Measurements from ENCODE around the gene POLR1A. TPM values are rescaled to one million over a fixed set of nuclear protein-coding genes. Genes with fewer than 3 reads are reported as not detected.
"Not testable (repeated sequence)": the region's sequence is repeated elsewhere in the genome, so short reads cannot be mapped to it uniquely, and the experiment has no call there.

POLR1A gene
- total and polyA plus RNA-seq, 7 donors, result 6.1 to 41.6 (median 27.0) TPM

DNA sequence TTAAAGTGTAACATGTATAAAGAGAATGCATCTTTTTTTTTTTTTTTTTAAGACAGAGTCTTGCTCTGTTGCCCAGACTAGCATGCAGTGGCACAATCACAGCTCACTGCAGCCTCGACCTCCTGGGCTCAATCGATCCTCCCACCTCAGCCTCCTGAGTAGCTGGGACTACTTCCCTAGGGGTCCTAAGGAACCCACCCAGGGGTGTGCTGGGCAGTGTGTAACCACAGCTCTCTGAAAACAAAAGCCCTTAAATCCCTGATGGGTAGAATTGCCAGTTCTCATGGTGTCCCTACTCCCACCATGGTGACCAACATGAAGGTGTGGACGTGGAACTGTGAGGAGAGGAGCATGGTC lies 111.3 kb downstream of the POLR1A start:
- intact Hi-C loops (cut with DNase I), result no loop called here
- peaks cover 51% of the 10 kb centered on the region for H3K4me1 ChIP-seq
- WGBS, 3 donors, result 89 to 94% (median 91%) methylated on average over 3 of the region's 3 CpGs
- H3K27ac ChIP-seq, result peak overlapping the region; percentile 75
- no peak for TF ChIP-seq CTCF (IDR thresholded peaks at IDR 0.05)
- no peaks in the 10 kb centered on the region for H3K27me3 ChIP-seq (ENCODE audit: insufficient read depth in 3 of 3, low read length in 2 of 3)
- H3K9me3 ChIP-seq, result no peaks in the 10 kb centered on the region
- ATAC-seq, result no peak
- peak overlapping the region; percentile 22 for H3K4me3 ChIP-seq
- H3K36me3 ChIP-seq (ENCODE audit: insufficient read depth in 1 of 2, low read depth in 1 of 2), result no peaks in the 10 kb centered on the region
- no peak for DNase-seq

DNA sequence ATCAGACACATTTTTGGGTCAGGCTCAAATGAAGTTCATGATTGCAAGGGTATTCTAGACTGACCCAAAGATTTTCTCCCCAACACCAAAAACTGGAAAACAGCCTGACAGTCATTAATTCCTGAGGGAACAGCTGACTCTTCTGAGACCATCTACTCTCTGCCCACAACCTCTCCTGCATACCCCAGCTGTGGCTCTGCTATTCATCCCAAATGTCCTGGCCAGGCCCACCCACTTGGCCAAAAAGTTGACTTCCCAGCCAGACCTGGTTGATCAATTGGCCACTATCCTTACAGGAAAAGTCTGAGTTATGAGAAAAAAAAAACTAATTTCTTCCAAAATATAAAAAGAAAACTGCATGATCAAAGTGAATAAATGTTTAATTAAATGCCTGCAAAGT lies 113.1 kb downstream of the POLR1A start:
- Histone ChIP-seq H3K27ac (no peak overlapping the region), H3K36me3 (ENCODE audit: insufficient read depth in 1 of 2, low read depth in 1 of 2) (no peaks in the 10 kb centered on the region), H3K9me3 (no peaks in the 10 kb centered on the region), H3K27me3 (ENCODE audit: insufficient read depth in 3 of 3, low read length in 2 of 3) (no peaks in the 10 kb centered on the region), H3K4me1 (peaks cover 53% of the 10 kb centered on the region), H3K4me3 (no peak overlapping the region)
- no peak for DNase-seq
- ATAC-seq, result no peak
- no peak for TF ChIP-seq CTCF (IDR thresholded peaks at IDR 0.05)
- intact Hi-C loops (cut with DNase I), result no loop called here

- H3K9me3 ChIP-seq; H3K4me3 ChIP-seq; H3K36me3 ChIP-seq (ENCODE audit: insufficient read depth in 1 of 2, low read depth in 1 of 2); H3K27ac ChIP-seq; ATAC-seq; H3K27me3 ChIP-seq (ENCODE audit: insufficient read depth in 3 of 3, low read length in 2 of 3); DNase-seq; intact Hi-C loops (cut with DNase I): not testable (repeated sequence)
- WGBS, 3 donors, result 91 to 97% (median 94%) methylated on average over 9 of the region's 9 CpGs
- H3K4me1 ChIP-seq, result peaks cover 51% of the 10 kb centered on the region
These were observed 113.6 kb downstream of the POLR1A start for GRCh38 chr2:85992053-85992452.

DNA sequence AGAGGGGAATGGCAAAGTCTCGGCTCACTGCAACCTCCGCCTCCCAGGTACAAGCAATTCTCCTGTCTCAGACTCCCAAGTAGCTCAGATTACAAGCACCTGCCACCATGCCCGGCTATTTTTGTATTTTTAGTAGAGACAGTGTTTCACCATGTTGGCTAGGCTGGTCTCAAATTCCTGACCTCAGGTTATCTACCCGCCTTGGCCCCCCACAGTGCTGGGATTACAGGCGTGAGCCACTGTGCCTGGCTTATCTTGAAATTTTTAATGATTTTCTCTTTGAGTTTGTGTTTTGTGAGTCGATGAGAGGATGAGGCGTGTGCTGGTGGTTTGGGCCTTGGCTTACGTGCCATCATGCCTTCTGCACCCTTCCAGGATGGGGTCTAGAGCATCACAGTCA lies 115.6 kb downstream of the POLR1A start:
- 49 to 83% (median 53%) methylated on average over 8 of the region's 8 CpGs for WGBS, 3 donors
- Histone ChIP-seq H3K27me3 (ENCODE audit: insufficient read depth in 3 of 3, low read length in 2 of 3) (no peaks in the 10 kb centered on the region), H3K4me3 (no peak overlapping the region), H3K27ac (peak overlapping the region; percentile 65), H3K4me1 (peaks cover 35% of the 10 kb centered on the region), H3K36me3 (ENCODE audit: insufficient read depth in 1 of 2, low read depth in 1 of 2) (no peaks in the 10 kb centered on the region), H3K9me3 (no peaks in the 10 kb centered on the region)
- TF ChIP-seq CTCF (IDR thresholded peaks at IDR 0.05), result no peak
- DNase-seq (no peak), ATAC-seq (peak in 2 of 4 donors; percentile 31 to 50)
- intact Hi-C loops (cut with DNase I), result no loop called here

DNA sequence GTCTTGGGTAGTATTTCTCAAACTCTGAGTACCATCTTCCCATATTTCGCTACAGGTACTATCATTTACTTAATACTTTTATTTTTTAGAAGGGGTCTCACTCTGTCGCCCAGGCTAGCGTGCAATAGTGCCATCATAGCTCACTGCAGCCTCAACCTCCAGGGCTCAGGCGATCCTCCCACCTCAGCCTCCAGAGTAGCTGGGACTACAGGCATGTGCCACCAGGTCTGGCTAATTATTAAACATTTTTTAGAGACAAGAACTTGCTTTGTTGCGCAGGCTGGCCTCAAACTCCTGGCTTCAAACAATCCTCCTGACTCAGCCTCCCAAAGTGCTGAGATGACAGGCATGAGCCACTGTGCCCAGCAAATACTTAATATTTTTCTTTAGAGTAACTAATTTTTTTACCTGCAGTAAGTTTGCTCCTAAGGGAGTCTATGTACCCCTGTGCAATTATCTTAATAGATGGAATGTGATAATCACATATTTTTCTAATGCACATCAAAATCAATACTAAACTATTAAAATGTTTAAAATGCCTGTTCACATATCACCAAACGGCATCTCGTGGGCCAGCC lies 116.3 kb downstream of the POLR1A start:
- no peaks in the 10 kb centered on the region for H3K9me3 ChIP-seq
- no peaks in the 10 kb centered on the region for H3K36me3 ChIP-seq (ENCODE audit: insufficient read depth in 1 of 2, low read depth in 1 of 2)
- DNase-seq, result no peak
- no peak overlapping the region for H3K4me3 ChIP-seq
- WGBS, 3 donors, result 79 to 93% (median 93%) methylated on average over 7 of the region's 7 CpGs
- H3K27ac ChIP-seq, result peak overlapping the region; percentile 70
- H3K4me1 ChIP-seq, result peaks cover 31% of the 10 kb centered on the region
- intact Hi-C loops (cut with DNase I), result no loop called here
- no peaks in the 10 kb centered on the region for H3K27me3 ChIP-seq (ENCODE audit: insufficient read depth in 3 of 3, low read length in 2 of 3)
- no peak for ATAC-seq
- TF ChIP-seq CTCF (IDR thresholded peaks at IDR 0.05), result no peak

Measured in psoas muscle (tissue), 8 donors.